Osteoblast (primary cell): ENCODE data around the gene SLC6A18. TPM values are rescaled to one million over a fixed set of nuclear protein-coding genes. Genes with fewer than 3 reads are reported as not detected.
"Not testable (repeated sequence)": the region's sequence is repeated elsewhere in the genome, so short reads cannot be mapped to it uniquely, and the experiment has no call there.

Experiments
- DNase-seq: peaks from one replicate; pipeline ENCODE4 v3.0.0; 2011; ENCODE audit warnings: low spot score, mixed read lengths; ENCODE audit not compliant: insufficient read length; ENCODE audit errors: missing footprints
- H2AFZ ChIP-seq: 2 replicates; pipeline ENCODE4 v1.6.0; 2011; ENCODE audit warnings: mild to moderate bottlenecking, low read length
- H3K27ac ChIP-seq: 2 replicates; pipeline ENCODE4 v1.5.1; 2011; ENCODE audit warnings: mild to moderate bottlenecking, low read depth, low read length, moderate library complexity
- H3K27me3 ChIP-seq: 2 replicates; pipeline ENCODE4 v1.6.0; 2012; ENCODE audit warnings: mild to moderate bottlenecking, control low read depth, inconsistent platforms, low read length, moderate library complexity; ENCODE audit not compliant: insufficient read depth
- H3K36me3 ChIP-seq: 2 replicates; pipeline ENCODE4 v1.5.1; 2011; ENCODE audit warnings: mild to moderate bottlenecking, low read length, control low read depth, moderate library complexity; ENCODE audit not compliant: insufficient read depth
- H3K4me1 ChIP-seq: 2 replicates; pipeline ENCODE4 v1.5.1; 2011; ENCODE audit warnings: mild to moderate bottlenecking, low read length, control low read depth, moderate library complexity; ENCODE audit not compliant: insufficient read depth
- H3K4me2 ChIP-seq: 2 replicates; pipeline ENCODE4 v1.6.0; 2011; ENCODE audit warnings: mild to moderate bottlenecking, low read length; ENCODE audit not compliant: insufficient read depth
- H3K4me3 ChIP-seq: fragments of 200-600 bp; sonication (generic); 3 replicates; pipeline ENCODE4 v1.5.1; 2012; ENCODE audit warnings: mild to moderate bottlenecking, low read length, inconsistent platforms; ENCODE audit not compliant: insufficient read depth
- H3K79me2 ChIP-seq: 2 replicates; pipeline ENCODE4 v1.6.0; 2012; ENCODE audit warnings: mild to moderate bottlenecking, low read length, control low read depth, inconsistent platforms; ENCODE audit not compliant: insufficient read depth
- H3K9me3 ChIP-seq: 2 replicates; pipeline ENCODE4 v1.5.1; 2011; ENCODE audit warnings: low read depth, low read length, control low read depth
- H4K20me1 ChIP-seq: 2 replicates; pipeline ENCODE4 v1.6.0; 2012; ENCODE audit warnings: mild to moderate bottlenecking, low read length, control low read depth; ENCODE audit not compliant: insufficient read depth
- CTCF ChIP-seq: IDR thresholded peaks from 2 replicates; pipeline ENCODE4 v1.5.1; 2011; ENCODE audit warnings: mild to moderate bottlenecking, low read depth, low read length, moderate library complexity; ENCODE audit errors: extremely low read depth
- total RNA-seq: library from RNA; depleted of rRNA; stranded (reverse); fragments of >200 nt; gene quantifications from 2 replicates; pipeline ENCODE4 v1.2.3, GENCODE V29; 2012

Gene SLC6A18
- total RNA-seq, 1 donor = not detected

GRCh38 chr5:1272201-1272600 lies 47.0 kb downstream of the SLC6A18 start:
- Histone ChIP-seq H3K79me2 (no peaks in the 10 kb centered on the region), H3K9me3 (no peaks in the 10 kb centered on the region), H3K4me1 (no peaks in the 10 kb centered on the region), H3K27ac (no peak overlapping the region), H3K4me3 (no peak overlapping the region), H3K4me2 (no peak overlapping the region), H3K27me3 (no peaks in the 10 kb centered on the region), H4K20me1 (no peaks in the 10 kb centered on the region), H2AFZ (no peak overlapping the region), H3K36me3 (no peaks in the 10 kb centered on the region)
- TF ChIP-seq CTCF = no peak
- DNase-seq = no peak

DNA sequence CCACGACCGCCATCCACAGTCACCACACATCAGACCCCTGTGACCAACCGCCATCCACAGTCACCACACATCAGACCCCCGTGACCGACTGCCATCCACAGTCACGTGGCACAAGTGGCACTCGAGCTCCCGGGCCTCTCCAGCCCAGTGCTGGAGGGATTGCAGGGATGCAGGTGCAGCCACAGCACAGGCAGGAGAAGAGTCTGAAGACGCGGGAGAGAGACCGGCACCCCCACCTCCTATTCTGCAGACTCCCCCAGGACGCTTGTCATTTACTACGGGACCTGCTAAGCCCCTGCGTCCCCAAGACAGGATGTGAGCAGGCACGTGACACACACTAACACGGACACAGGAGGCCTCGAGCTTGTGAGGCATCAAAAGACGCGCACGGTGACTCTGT lies 48.6 kb downstream of the SLC6A18 start:
- H3K36me3 ChIP-seq = no peaks in the 10 kb centered on the region
- H2AFZ ChIP-seq = no peak overlapping the region
- DNase-seq = no peak
- no peaks in the 10 kb centered on the region for H3K4me1 ChIP-seq
- H3K9me3 ChIP-seq = no peaks in the 10 kb centered on the region
- no peak overlapping the region for H3K4me2 ChIP-seq
- H3K4me3 ChIP-seq = no peak overlapping the region
- no peaks in the 10 kb centered on the region for H3K79me2 ChIP-seq
- no peak overlapping the region for H3K27ac ChIP-seq
- TF ChIP-seq CTCF = no peak
- no peaks in the 10 kb centered on the region for H4K20me1 ChIP-seq
- no peaks in the 10 kb centered on the region for H3K27me3 ChIP-seq

DNA sequence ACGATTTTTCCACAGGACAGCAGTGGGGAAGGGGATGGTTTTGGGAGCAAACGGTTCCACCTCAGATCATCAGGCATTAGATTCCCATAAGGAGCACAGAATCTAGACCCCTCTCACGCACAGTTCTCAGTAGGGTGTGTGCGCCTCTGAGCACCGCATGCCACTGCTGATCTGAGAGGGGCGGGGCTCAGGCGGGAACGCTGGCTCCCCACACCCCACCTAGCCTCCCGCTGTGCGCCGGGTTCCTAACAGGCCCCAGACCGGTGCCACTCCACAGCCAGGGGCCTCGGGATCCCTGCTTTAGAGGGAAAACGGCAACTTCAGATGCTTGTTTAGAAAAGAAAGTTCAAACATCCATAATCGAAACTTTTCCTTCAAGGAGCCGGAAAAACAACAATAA lies 49.3 kb downstream of the SLC6A18 start:
- no peaks in the 10 kb centered on the region for H3K36me3 ChIP-seq
- H3K4me1 ChIP-seq = no peaks in the 10 kb centered on the region
- no peaks in the 10 kb centered on the region for H3K27me3 ChIP-seq
- no peaks in the 10 kb centered on the region for H3K79me2 ChIP-seq
- no peaks in the 10 kb centered on the region for H3K9me3 ChIP-seq
- no peak overlapping the region for H3K4me3 ChIP-seq
- no peak overlapping the region for H2AFZ ChIP-seq
- no peaks in the 10 kb centered on the region for H4K20me1 ChIP-seq
- DNase-seq = no peak
- no peak overlapping the region for H3K27ac ChIP-seq
- no peak for TF ChIP-seq CTCF
- no peak overlapping the region for H3K4me2 ChIP-seq

- not testable (repeated sequence) for H4K20me1 ChIP-seq, H3K4me2 ChIP-seq, H3K27ac ChIP-seq, H3K9me3 ChIP-seq, H3K4me1 ChIP-seq, DNase-seq, H2AFZ ChIP-seq, H3K4me3 ChIP-seq, H3K79me2 ChIP-seq, H3K36me3 ChIP-seq, H3K27me3 ChIP-seq
These were observed 50.5 kb downstream of the SLC6A18 start for GRCh38 chr5:1275397-1276391.
